ENCODE measurements around the gene SIGLEC11. TPM values are rescaled to one million over a fixed set of nuclear protein-coding genes. Genes with fewer than 3 reads are reported as not detected.

SIGLEC11 gene
- total RNA-seq, 2 experiments from 2014 or later, result not detected

DNA sequence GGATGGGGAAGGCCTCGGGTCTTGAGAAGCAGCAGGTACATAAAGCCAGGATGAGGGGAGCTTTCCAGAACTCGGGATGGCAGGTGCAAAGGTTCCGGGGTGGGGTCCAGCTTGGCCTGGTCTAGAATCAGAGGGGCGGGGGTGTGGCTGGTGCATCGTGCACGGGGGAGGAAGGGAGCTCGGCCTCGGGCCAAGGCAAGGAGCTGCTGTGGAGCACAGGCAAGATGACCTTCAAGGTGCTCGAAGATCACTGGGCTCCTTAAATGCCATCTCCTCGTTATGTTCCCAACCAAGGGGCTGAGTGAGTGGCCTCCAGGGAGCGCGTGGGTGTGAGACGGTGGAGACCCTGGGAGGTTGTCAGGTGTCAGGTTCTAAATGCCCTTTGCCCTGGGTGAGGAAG, 16.1 kb upstream of the SIGLEC11 start:
- ChIA-PET CTCF (ENCODE audit: unreplicated experiment) (no interaction called here), POLR2A (no interaction called here)
- Histone ChIP-seq H3K4me2 (ENCODE audit: low read length) (no peak overlapping the region), H3K4me3 (ENCODE audit: low read depth, low read length, poor library complexity, severe bottlenecking) (no peak overlapping the region), H3K9me3 (ENCODE audit: low read length) (no peaks in the 10 kb centered on the region), H3K27ac (ENCODE audit: low read depth, low read length, poor library complexity, severe bottlenecking) (no peak overlapping the region), H3K4me1 (ENCODE audit: insufficient read depth, low read length, poor library complexity, severe bottlenecking) (no peaks in the 10 kb centered on the region), H3K36me3 (ENCODE audit: insufficient read depth, low read length) (no peaks in the 10 kb centered on the region), H2AFZ (ENCODE audit: low read length) (no peak overlapping the region), H3K9me2 (ENCODE audit: insufficient read depth, low read length) (no peaks in the 10 kb centered on the region), H4K20me1 (ENCODE audit: insufficient read depth, low read length) (no peaks in the 10 kb centered on the region), H3K79me2 (ENCODE audit: insufficient read depth, low read depth, low read length) (no peaks in the 10 kb centered on the region)
- intact Hi-C loops (cut with micrococcal nuclease; ENCODE audit: unreplicated experiment), result no loop called here
- TF ChIP-seq, protein P1, sequence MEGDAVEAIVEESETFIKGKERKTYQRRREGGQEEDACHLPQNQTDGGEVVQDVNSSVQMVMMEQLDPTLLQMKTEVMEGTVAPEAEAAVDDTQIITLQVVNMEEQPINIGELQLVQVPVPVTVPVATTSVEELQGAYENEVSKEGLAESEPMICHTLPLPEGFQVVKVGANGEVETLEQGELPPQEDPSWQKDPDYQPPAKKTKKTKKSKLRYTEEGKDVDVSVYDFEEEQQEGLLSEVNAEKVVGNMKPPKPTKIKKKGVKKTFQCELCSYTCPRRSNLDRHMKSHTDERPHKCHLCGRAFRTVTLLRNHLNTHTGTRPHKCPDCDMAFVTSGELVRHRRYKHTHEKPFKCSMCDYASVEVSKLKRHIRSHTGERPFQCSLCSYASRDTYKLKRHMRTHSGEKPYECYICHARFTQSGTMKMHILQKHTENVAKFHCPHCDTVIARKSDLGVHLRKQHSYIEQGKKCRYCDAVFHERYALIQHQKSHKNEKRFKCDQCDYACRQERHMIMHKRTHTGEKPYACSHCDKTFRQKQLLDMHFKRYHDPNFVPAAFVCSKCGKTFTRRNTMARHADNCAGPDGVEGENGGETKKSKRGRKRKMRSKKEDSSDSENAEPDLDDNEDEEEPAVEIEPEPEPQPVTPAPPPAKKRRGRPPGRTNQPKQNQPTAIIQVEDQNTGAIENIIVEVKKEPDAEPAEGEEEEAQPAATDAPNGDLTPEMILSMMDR (conservative IDR thresholded peaks at IDR 0.05; ENCODE audit: low read length), result no peak
- TF ChIP-seq EZH2phosphoT487 (IDR thresholded peaks at IDR 0.05; ENCODE audit: borderline replicate concordance, low read depth, low read length), result no peak
- DNase-seq (ENCODE audit: low spot score), result no peak
- no TSS peak for BruUV-seq (replicated peaks)

DNA sequence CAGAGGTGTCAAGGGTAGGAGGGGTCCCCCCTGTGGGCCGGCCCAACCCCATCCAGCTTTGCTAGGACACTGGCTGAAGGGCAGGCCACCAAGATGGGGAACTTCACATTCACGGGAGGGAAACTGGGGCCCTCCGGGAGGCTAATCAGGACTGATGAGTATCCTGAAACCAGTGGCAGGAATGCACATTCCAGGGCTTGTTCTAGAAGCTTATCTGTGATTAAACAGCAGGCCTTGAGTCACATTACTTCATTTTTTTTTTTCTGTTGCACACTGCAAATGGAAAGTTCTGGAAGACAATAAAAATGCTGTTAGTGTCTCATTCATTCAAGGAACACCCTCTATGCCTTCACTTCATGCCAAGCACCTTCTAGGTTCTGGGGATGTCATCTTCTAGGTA, 15.5 kb upstream of the SIGLEC11 start:
- no peaks in the 10 kb centered on the region for H3K9me3 ChIP-seq (ENCODE audit: low read length)
- intact Hi-C loops (cut with micrococcal nuclease; ENCODE audit: unreplicated experiment), result no loop called here
- no peak overlapping the region for H3K27ac ChIP-seq (ENCODE audit: low read depth, low read length, poor library complexity, severe bottlenecking)
- no peak overlapping the region for H3K4me2 ChIP-seq (ENCODE audit: low read length)
- ChIA-PET CTCF (ENCODE audit: unreplicated experiment) (no interaction called here), POLR2A (no interaction called here)
- no TSS peak for BruUV-seq (replicated peaks)
- no peaks in the 10 kb centered on the region for H3K79me2 ChIP-seq (ENCODE audit: insufficient read depth, low read depth, low read length)
- TF ChIP-seq, protein P1 (conservative IDR thresholded peaks at IDR 0.05; ENCODE audit: low read length), result no peak
- no peak for TF ChIP-seq EZH2phosphoT487 (IDR thresholded peaks at IDR 0.05; ENCODE audit: borderline replicate concordance, low read depth, low read length)
- no peak overlapping the region for H3K4me3 ChIP-seq (ENCODE audit: low read depth, low read length, poor library complexity, severe bottlenecking)
- no peak overlapping the region for H2AFZ ChIP-seq (ENCODE audit: low read length)
- no peaks in the 10 kb centered on the region for H3K9me2 ChIP-seq (ENCODE audit: insufficient read depth, low read length)
- no peak for DNase-seq (ENCODE audit: low spot score)
- H3K36me3 ChIP-seq (ENCODE audit: insufficient read depth, low read length), result no peaks in the 10 kb centered on the region
- H4K20me1 ChIP-seq (ENCODE audit: insufficient read depth, low read length), result no peaks in the 10 kb centered on the region
- no peaks in the 10 kb centered on the region for H3K4me1 ChIP-seq (ENCODE audit: insufficient read depth, low read length, poor library complexity, severe bottlenecking)

DNA sequence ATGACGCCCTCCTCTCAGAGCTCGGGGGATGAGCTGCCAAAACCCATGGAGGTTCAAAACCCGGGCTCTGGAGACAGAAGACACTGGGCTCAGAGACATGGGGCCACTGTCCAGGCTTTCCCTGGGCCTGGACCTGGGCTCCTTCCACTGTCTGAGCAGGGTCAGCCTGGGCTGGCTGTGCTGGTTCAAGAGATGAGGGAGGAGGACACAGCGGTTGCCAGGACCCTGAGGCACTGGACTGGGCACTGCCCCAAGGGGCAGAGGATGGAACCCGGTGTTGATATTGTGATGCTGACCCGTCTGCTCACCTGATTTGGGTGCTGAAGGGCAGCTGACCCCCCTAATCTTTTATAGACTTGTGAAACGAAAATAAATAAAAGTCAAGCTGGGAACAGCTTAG, 14.1 kb upstream of the SIGLEC11 start:
- intact Hi-C loops (cut with micrococcal nuclease; ENCODE audit: unreplicated experiment), result no loop called here

More for the DNA sequence above, 14.1 kb upstream of the SIGLEC11 start:
- CTCF ChIA-PET (ENCODE audit: unreplicated experiment), result no interaction called here
- Histone ChIP-seq H3K4me2 (ENCODE audit: low read length) (no peak overlapping the region), H3K79me2 (ENCODE audit: insufficient read depth, low read depth, low read length) (no peaks in the 10 kb centered on the region), H3K36me3 (ENCODE audit: insufficient read depth, low read length) (no peaks in the 10 kb centered on the region), H4K20me1 (ENCODE audit: insufficient read depth, low read length) (no peaks in the 10 kb centered on the region), H3K27ac (ENCODE audit: low read depth, low read length, poor library complexity, severe bottlenecking) (no peak overlapping the region), H2AFZ (ENCODE audit: low read length) (no peak overlapping the region), H3K9me3 (ENCODE audit: low read length) (no peaks in the 10 kb centered on the region), H3K4me3 (ENCODE audit: low read depth, low read length, poor library complexity, severe bottlenecking) (no peak overlapping the region), H3K9me2 (ENCODE audit: insufficient read depth, low read length) (no peaks in the 10 kb centered on the region), H3K4me1 (ENCODE audit: insufficient read depth, low read length, poor library complexity, severe bottlenecking) (no peaks in the 10 kb centered on the region)
- BruUV-seq (replicated peaks), result no TSS peak
- TF ChIP-seq EZH2phosphoT487 (IDR thresholded peaks at IDR 0.05; ENCODE audit: borderline replicate concordance, low read depth, low read length), result no peak
- TF ChIP-seq, protein P1 (conservative IDR thresholded peaks at IDR 0.05; ENCODE audit: low read length), result no peak
- no peak for DNase-seq (ENCODE audit: low spot score)
- POLR2A ChIA-PET, result no interaction called here

Data from OCI-LY7 (cell line).